Measurements from ENCODE around the gene RHBDF2.

Gene RHBDF2

DNA sequence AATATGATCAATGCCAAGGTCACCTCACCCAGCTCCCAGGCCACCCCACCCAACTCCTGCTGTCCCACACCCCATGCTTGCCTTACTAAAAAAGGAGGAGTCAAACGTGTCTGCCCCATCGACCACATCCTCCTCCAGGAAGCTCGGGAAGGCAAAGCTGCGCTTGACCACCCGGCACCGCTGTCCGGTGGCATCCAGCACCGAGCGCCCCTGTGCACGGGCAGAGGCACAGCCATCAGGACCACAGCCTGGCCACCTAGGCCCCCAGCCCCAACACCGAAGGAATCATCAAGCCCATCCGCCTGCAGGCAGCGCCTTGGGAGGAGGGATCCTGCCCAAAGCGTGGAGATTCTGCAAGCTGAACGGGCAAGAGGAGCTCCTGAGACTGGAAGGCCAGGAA, 23.6 kb downstream of the RHBDF2 start:
- no peak for DNase-seq

DNA sequence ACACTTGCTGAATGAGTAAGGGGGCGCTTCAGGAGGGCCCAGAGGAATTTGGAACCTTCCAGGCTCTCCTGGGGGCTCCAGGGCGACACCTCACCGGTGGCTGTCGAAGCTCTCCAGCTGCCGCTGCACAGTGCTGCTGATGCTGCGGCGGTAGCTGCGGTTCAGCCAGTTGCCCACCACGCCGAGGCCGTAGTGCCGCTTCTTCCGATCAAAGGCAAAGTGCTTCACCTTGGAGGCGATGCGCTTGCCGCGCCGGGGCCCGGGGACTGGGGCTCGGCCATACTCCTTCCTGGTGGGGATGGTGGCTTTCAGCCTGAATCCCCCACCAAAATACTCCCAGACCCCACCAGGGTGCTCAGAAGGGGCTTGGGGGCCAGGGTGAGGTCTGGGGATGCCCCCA, 24.5 kb downstream of the RHBDF2 start:
- no peak for DNase-seq

DNA sequence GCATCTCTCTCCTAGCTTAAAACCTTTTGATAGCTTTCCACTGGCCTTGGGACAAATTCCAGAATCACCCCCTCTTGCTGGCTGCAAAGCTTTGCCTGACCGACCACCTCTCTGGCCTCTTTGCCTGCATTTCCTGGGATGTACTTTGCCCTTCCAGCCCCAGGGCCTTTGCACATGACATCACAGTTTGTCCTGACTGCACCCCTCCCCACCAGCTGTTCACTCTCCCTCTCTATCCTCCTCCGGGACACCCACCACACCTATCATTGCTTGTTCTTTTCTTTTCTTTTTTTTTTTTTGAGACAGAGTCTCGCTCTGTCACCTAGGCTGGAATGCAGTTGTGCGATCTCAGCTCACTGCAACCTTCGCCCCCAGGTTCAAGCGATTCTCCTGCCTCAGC, 25.9 kb downstream of the RHBDF2 start:
- no peak for DNase-seq

- DNase-seq, result no peak
These were observed 26.3 kb downstream of the RHBDF2 start for GRCh38 chr17:76474894-76475293.

GRCh38 chr17:76474238-76474637, 27.0 kb downstream of the RHBDF2 start:
- DNase-seq, result no peak

- DNase-seq, result no peak
These were observed 27.7 kb downstream of the RHBDF2 start for GRCh38 chr17:76473541-76473985.

- no peak for DNase-seq
These were observed 28.5 kb downstream of the RHBDF2 start for GRCh38 chr17:76472726-76473125.

GRCh38 chr17:76472258-76472645, 29.0 kb downstream of the RHBDF2 start:
- no peak for DNase-seq

GRCh38 chr17:76471498-76472257, 29.5 kb downstream of the RHBDF2 start:
- no peak for DNase-seq

GRCh38 chr17:76469991-76470739, 31.1 kb downstream of the RHBDF2 start:
- no peak for DNase-seq

DNA sequence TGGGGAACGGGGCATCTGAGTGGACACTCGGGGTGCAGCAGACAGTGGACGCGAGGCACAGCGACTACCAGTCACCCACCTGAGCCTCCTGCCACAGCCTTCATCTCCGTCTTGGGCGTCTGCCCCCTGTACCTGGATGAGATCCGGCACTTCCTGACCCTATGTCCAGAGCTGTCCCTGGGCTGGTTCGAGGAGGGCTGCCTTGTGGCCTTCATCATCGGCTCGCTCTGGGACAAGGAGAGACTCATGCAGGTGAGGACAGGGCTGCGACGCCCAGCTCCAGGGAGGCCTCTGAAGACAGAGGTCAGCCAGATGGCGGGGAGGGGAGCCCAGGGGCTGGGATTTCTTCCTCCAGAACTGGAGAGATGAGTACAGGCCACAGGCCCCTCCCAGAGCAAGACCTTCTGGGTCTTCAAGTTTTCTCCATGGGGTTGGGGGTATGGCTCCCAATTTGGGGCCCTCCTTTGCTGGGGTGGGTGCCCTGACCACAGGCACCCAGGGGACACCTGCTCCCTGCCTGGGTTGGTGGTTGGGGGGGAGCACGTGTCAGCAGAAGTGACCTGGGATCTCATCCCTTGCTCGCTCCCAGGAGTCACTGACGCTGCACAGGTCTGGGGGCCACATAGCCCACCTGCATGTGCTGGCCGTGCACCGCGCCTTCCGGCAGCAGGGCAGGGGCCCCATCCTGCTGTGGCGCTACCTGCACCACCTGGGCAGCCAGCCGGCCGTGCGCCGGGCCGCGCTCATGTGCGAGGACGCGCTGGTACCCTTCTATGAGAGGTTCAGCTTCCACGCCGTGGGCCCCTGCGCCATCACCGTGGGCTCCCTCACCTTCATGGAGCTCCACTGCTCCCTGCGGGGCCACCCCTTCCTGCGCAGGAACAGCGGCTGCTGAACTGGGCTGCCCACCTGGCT, 31.9 kb downstream of the RHBDF2 start:
- no peak for DNase-seq

DNA sequence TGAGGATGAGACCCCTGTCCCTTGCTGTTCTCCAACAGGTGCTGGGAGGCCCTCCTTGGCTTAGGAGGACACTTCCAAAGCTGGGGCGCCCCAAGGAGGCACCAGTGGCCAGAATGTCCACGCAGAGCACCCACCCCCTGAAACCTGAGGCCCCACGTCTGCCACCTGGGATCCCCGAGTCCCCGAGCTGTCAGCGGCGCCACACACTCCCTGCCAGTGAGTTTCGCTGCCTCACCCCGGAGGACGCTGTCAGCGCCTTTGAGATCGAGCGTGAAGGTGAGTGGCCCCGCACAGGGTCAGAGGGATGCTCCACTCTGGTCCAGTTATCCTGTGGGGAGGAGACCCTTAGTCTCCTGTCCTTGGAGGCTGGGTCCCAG, 32.6 kb downstream of the RHBDF2 start:
- DNase-seq, result no peak

DNA sequence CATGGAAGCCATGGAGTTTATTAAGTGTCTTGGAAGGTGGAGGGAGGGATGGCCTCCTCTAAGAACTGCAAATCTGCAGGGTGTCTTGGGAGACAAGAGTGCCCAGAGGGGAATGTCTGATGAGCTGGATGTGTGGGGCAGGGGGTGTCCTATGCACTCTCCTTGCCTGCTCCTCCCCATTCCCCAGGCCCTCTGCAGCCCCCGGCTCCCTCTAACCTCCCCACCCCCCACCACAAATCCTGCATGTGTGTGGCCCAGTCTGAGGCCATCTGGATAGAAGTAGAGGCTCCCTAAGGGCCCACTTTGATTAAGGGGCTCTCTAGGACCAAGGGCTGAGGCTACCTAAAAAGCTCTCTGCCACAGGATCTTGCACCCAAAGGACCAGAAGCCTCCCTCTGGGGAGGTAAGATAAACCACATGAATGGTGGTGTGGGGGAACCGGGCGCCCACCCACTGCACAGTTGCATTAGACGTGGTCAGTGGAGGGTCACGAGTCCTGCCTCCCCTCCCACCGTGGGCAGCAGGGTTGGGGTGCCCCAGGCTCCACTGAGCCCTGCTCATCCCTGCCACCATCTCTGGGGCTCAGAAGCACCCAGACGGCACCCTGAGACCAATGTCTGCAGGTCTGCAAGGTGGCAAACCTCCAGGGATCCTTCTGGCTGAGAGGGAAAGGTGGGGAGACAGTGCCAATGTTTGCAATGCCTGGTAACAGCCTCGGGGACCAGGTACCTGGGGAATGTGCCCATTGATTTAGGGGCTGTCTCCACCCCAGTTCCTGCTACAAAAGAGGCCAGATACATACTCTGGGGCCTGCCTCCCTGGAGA, 33.2 kb downstream of the RHBDF2 start:
- no peak for DNase-seq

DNA sequence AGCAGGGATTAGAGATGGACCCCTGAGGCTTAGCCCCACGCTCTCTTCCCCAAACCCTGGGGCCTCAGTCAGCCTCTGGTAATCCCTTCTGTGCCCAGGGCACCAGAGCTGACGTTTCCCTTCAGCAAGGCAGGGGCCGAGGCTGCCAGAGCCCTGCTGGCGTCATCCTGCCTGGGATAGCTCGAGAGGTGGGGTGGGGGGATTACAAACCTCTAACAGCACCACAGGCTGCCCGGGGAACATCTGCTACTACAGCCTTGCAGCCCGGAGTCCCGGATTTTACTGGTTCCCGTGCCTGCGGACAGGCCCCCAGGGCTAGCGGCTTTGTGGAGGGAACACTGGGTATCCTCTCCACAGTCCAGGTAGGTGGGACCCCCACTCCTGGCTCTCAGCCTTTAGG, 33.9 kb downstream of the RHBDF2 start, which contains the start of gene AANAT:
Gene AANAT, plus strand, starts transcription at position 238 of the 400 bp plus-strand sequence. CDS start 1,144 bp downstream, outside the sequence.
- DNase-seq, result no peak

GRCh38 chr17:76466775-76467130, 34.5 kb downstream of the RHBDF2 start:
- DNase-seq, result no peak

DNA sequence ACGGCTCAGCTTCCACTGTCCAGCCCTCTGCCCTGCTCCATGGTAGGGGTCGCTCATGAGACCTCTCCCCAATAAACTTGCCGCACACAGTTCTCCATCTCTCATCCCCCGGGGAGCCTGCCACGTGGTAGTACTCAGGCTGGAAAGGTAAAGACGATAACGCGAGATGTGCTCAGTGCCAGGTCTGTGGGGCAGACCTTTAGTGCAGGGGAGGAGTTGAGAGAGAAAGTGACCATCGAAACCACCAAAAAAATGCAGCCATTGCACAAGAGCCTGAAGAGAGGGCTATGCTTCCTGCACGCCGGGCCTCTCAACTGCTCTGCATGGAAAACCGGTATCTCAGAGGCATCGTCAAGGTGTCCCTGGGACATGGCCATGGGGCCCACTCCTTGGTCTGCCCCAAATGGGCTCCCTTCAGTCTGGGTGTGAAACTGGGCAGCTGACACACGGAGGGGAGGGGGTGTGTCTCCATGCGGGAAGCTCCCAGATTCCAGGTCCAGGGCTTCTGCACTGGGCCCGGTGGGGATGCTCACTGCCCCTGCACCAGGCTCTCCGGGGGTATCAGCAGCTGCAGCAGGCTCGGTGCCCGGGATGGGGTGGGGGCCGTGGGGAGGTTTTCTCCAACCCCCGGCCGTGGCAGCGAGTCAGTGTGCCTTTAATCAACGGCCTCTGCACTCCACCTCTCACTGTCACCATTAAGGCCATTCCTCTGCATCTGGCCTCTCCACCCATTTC, 38.5 kb downstream of the RHBDF2 start:
- no peak for DNase-seq

DNA sequence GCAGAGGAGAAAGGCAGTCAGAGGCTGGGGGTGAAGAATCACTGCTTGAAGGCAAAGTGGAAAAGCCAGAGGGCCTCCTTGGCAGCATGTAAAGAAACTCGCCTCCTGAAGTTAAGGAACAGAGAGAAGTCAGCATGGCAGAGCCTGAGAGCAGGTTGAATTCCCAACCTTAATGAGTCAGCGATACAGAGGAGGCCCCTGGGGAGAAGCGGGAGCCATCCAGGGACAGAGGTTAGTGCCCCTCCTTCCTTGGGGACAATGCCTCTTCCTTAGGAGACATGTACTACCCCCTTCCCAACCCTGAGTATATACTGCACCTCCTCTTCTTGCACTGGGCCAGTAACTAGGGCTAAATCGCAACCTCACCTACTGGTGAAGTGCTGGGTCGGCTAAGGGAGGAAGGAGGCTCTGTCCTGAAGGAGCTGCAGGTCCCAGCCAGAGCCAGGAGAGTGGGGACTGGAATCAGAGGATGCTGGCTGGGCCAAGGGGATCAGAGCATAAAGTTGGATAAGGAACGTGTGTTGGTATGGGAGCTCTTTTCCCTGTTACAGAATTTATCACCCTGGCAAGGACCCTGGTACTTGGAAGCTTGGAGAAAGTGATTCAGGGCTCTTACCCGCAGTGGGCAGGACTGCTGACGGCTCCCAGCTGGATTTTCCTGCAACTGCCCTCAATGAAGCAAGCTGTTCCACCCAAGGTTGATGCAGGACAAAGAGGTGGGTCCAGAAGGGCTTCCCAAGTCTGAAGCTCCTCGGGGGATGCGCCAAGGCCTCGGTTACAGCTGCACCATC, 39.3 kb downstream of the RHBDF2 start:
- no peak for DNase-seq

DNA sequence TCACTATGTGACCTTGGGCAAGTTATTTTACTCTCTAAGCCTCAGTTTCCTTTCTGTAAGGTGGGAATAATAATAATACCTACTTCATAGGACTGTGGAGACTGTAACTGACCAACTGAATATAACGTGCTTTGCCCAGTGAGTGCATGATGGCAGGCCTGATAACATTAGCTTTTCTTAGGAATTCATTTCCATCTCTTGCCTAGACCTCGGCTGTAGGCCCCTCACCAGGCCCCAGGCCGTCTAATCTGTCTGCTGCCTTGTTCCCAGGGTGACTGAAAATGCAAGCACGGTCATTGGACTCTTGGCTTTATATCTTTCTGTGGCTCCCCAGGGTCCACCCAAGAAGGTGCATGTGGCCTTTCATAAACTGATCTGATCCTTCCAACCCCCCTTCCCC, 41.5 kb downstream of the RHBDF2 start:
- DNase-seq, result no peak

- no peak for DNase-seq
These were observed 42.4 kb downstream of the RHBDF2 start for GRCh38 chr17:76458580-76459490.

GRCh38 chr17:76453431-76453743, 47.8 kb downstream of the RHBDF2 start:
- no peak for DNase-seq
